Astrocyte of the spinal cord (primary cell): Measurements from ENCODE around the gene RNU1-1.
"Not testable (repeated sequence)": the region's sequence is repeated elsewhere in the genome, so short reads cannot be mapped to it uniquely, and the experiment has no call there.

Experiments
- DNase-seq: peaks from one replicate; pipeline ENCODE4 v3.0.0; 2011; ENCODE audit warnings: low read depth, low spot score
- H3K4me3 ChIP-seq: 2 replicates; pipeline ENCODE4 v1.5.1; 2011; ENCODE audit warnings: low read depth, mild to moderate bottlenecking, low read length, moderate library complexity
- in situ Hi-C: cut with HindIII; loops from 2 replicates; pipeline ENCODE4 v1.10.0; 2017; ENCODE audit warnings: low sequenced_read_pairs

Gene RNU1-1

GRCh38 chr1:16514107-16515055, at the start of gene RNU1-1:
Gene RNU1-1, minus strand, starts transcription at chr1:16514285.
- DNase-seq: peak; percentile 90
- in situ Hi-C loops: not testable (repeated sequence)
- peak within 1 kb of the TSS; percentile 40 for H3K4me3 ChIP-seq

GRCh38 chr1:16561035-16561434, 47.0 kb upstream of the RNU1-1 start:
- in situ Hi-C loops, H3K4me3 ChIP-seq, DNase-seq: not testable (repeated sequence)

GRCh38 chr1:16560498-16560897, 46.4 kb upstream of the RNU1-1 start:
- in situ Hi-C loops: not testable (repeated sequence)

GRCh38 chr1:16559688-16560087, 45.6 kb upstream of the RNU1-1 start:
- DNase-seq, in situ Hi-C loops, H3K4me3 ChIP-seq: not testable (repeated sequence)

More at GRCh38 chr1:16560498-16560897, 46.4 kb upstream of the RNU1-1 start:
- not testable (repeated sequence) for H3K4me3 ChIP-seq, DNase-seq

GRCh38 chr1:16557034-16557433, 42.9 kb upstream of the RNU1-1 start:
- H3K4me3 ChIP-seq, DNase-seq, in situ Hi-C loops: not testable (repeated sequence)

- H3K4me3 ChIP-seq, DNase-seq, in situ Hi-C loops: not testable (repeated sequence)
Measured at GRCh38 chr1:16553244-16553643, 39.2 kb upstream of the RNU1-1 start.

GRCh38 chr1:16550212-16550918, 36.3 kb upstream of the RNU1-1 start:
- in situ Hi-C loops, DNase-seq, H3K4me3 ChIP-seq: not testable (repeated sequence)

- in situ Hi-C loops: not testable (repeated sequence)
Measured at GRCh38 chr1:16549545-16549944, 35.5 kb upstream of the RNU1-1 start.

GRCh38 chr1:16547502-16548241, 33.6 kb upstream of the RNU1-1 start:
- DNase-seq, H3K4me3 ChIP-seq, in situ Hi-C loops: not testable (repeated sequence)

More at GRCh38 chr1:16549545-16549944, 35.5 kb upstream of the RNU1-1 start:
- DNase-seq, H3K4me3 ChIP-seq: not testable (repeated sequence)

- H3K4me3 ChIP-seq, in situ Hi-C loops: not testable (repeated sequence)
- DNase-seq: peak; percentile 73
Measured at GRCh38 chr1:16545682-16546095, 31.6 kb upstream of the RNU1-1 start.

GRCh38 chr1:16540421-16540893, 26.4 kb upstream of the RNU1-1 start:
- not testable (repeated sequence) for H3K4me3 ChIP-seq

GRCh38 chr1:16537528-16537927, 23.4 kb upstream of the RNU1-1 start:
- DNase-seq, H3K4me3 ChIP-seq, in situ Hi-C loops: not testable (repeated sequence)

More at GRCh38 chr1:16540421-16540893, 26.4 kb upstream of the RNU1-1 start:
- DNase-seq, in situ Hi-C loops: not testable (repeated sequence)

GRCh38 chr1:16536796-16537195, 22.7 kb upstream of the RNU1-1 start:
- in situ Hi-C loops, DNase-seq, H3K4me3 ChIP-seq: not testable (repeated sequence)

- peak overlapping the region; percentile 45 for H3K4me3 ChIP-seq
- in situ Hi-C loops, DNase-seq: not testable (repeated sequence)
Measured at GRCh38 chr1:16535898-16536297, 21.8 kb upstream of the RNU1-1 start.

GRCh38 chr1:16535487-16535886, 21.4 kb upstream of the RNU1-1 start:
- peak overlapping the region; percentile 45 for H3K4me3 ChIP-seq

GRCh38 chr1:16534829-16535456, 20.9 kb upstream of the RNU1-1 start:
- peak overlapping the region; percentile 45 for H3K4me3 ChIP-seq
- in situ Hi-C loops: not testable (repeated sequence)
- DNase-seq: peak; percentile 65

More at GRCh38 chr1:16535487-16535886, 21.4 kb upstream of the RNU1-1 start:
- DNase-seq, in situ Hi-C loops: not testable (repeated sequence)
